Transverse colon (tissue), 4 donors: ENCODE data around the gene FMNL2.

ENCODE experiments used
- CTCF ChIP-seq, 5 experiments: fragments of 200-600 bp in 3 of 5; fragments of 450-650 bp in 2 of 5; sonication (generic) in 3 of 5; IDR thresholded peaks; 1 replicate in 2 of 5; 2 replicates in 3 of 5; pipeline ENCODE4 v1.5.1; 2016 to 2017; ENCODE audit warnings: antibody characterized with exemption in 5 of 5, inconsistent platforms in 3 of 5, mild to moderate bottlenecking in 2 of 5, moderate library complexity in 1 of 5
- EP300 ChIP-seq: sonication (generic); formaldehyde crosslinking; IDR thresholded peaks from one replicate; pipeline ENCODE4 v1.6.1; 2017; ENCODE audit warnings: antibody characterized with exemption, low read depth
- POLR2A ChIP-seq: fragments of 450-650 bp; IDR thresholded peaks from one replicate; pipeline ENCODE4 v1.6.1; 2016; ENCODE audit warnings: antibody characterized with exemption, mild to moderate bottlenecking, moderate library complexity
- POLR2AphosphoS5 ChIP-seq, 3 donors: sonication (generic); formaldehyde crosslinking; IDR thresholded peaks; one replicate each; pipeline ENCODE4 v1.6.1; 2016; ENCODE audit warnings: antibody characterized with exemption in 3 of 3

DNA sequence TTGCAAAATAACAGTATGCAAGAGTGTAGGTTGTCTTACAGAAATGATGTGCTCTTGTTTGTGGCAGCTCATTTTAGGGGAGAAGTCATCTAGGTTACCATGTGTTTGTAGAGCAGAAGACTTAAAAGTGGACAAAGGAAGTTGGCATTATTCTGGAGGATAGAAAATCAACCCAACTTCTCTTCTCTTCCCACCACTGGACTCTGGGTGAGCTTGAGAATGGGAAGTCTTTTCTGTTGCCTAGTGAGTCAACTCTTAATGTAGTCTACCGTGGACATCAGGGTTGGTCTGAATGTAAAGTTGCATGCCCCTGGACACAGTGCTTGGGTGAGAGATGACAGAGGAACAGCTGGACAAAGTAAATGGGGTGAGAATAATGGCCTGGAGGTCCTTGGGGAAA lies 98.3 kb downstream of the FMNL2 start:
- TF ChIP-seq CTCF (IDR thresholded peaks at IDR 0.05) (no peak), POLR2AphosphoS5 (IDR thresholded peaks at IDR 0.05) (no peak), POLR2A (no peak), EP300 (no peak)
